ENCODE measurements around the gene OR10H3.
"Not testable (repeated sequence)": the region's sequence is repeated elsewhere in the genome, so short reads cannot be mapped to it uniquely, and the experiment has no call there.

Gene OR10H3, protein sequence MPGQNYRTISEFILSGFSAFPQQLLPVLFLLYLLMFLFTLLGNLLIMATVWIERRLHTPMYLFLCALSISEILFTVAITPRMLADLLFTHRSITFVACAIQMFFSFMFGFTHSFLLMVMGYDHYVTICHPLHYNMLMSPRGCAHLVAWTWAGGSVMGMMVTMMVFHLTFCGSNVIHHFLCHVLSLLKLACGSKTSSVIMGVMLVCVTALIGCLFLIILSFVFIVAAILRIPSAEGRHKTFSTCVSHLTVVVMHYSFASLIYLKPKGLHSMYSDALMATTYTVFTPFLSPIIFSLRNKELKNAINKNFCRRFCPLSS
- 0 reads per million in 2 experiments for total RNA-seq

DNA sequence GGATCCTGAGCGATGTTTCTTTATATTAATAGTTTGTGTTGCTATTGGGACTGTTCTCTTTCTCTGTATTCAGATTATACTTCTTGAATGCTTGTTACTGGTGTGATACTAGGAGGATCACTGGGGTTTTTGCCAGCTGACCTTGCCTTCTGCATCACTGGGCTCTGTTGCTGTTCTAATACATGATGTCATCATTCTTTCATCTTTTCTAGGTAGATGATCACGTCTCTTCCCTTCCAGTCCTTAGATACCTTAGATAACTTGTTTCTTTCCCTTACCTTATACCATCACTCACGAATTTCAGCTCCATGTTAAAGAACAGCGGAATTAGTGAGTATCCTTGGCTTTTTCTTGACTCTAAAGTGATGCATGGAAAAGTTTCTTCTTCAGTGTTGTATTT is at the start of gene OR10H3:
Gene OR10H3 (plus strand): TSS at position 264 of the 400 bp plus-strand sequence. CDS start 3,408 bp downstream, outside the sequence.
- DNase-seq (ENCODE audit: low read depth) = no peak

DNA sequence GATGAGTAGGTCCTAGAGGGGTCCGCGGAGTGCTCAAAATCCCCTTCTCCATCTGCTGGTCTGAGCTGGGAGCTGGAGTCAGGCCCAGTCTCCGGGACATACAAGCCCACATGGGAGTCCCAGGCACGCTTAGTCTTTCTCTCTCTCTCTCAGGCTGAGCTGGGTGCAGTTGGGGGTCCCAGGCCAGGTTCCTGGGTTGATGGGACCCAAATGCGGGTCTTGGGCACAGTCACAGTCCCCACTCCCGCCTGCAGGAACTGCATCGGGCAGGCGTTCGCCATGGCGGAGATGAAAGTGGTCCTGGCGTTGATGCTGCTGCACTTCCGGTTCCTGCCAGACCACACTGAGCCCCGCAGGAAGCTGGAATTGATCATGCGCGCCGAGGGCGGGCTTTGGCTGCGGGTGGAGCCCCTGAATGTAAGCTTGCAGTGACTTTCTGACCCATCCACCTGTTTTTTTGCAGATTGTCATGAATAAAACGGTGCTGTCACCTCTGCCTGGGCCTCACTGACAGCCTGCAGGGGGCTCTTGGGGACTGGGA is 41.1 kb upstream of the OR10H3 start:
- DNase-seq (ENCODE audit: low read depth) = no peak

DNA sequence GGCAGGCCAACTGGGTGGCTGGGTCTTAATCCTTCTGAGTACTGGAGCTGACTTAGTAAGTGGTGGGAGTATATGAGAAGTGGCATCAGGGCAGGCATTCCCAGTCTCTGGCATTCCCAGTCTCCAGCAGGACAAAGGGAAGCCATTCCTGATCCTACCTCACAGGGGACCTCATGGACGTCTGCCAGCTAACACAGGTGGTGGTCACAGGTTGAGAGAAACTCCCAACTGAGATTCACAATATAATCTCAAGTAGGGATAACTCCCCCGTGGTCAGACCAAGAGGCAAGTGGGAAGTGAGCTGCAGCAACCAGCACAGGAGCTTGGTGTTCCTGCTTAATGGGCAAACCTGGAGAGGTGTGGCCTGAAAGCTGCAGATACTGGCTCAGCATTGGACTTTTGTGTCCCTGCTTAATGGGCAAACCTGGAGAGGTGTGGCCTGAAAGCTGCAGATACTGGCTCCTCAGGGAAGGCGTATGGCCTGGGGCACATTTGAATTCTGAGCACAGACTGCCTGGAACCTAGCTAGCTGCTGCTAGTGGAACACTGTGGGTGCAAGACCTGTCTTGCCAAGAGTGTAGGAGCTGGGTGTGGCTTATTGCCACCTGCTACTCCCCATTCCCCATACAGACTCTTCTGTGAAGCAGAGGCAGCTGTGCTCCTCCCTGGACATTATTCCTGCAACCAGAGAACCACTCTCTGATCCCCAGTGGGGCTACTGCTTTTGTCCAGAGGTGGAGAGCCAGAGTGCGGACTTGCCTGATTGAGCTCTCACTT is 35.8 kb upstream of the OR10H3 start:
- DNase-seq (ENCODE audit: low read depth) = no peak

DNA sequence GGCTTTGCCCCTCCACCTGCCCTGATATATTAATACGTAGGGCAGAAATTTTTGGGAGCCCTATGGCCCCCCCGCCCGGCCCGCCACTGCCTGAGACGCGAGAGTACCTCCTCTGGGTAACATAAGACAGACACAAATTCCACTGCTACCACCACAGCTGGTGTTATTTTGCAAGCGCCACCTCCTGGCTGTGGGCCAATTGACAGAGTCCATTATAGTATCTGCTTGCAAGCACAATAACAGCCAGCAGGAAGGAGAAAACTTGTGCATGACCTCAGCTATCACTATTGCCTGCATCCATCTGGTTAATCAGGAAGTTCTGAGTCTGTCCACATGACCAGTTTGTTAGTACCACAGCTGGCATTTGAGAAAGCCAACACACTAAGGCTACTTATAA is 35.3 kb upstream of the OR10H3 start:
- no peak for DNase-seq (ENCODE audit: low read depth)

DNA sequence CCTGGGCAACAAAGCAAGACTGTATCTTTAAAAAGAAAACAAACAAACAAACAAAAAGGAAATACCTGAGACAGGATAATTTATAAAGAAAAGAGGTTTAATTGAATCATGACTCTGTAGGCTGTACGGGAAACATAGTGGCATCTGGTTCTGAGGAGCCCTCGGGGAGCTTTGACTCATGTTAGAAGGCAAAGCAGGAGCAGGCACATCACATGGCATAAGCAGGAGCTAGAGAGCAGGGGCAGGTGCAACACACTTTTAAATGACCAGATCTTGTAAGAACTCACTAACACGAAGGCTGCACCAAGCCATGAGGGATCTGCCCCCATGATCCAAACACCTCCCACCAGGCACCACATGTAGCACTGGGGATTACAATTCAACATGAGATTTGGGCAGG is 23.1 kb upstream of the OR10H3 start:
- DNase-seq (ENCODE audit: low read depth) = no peak

DNA sequence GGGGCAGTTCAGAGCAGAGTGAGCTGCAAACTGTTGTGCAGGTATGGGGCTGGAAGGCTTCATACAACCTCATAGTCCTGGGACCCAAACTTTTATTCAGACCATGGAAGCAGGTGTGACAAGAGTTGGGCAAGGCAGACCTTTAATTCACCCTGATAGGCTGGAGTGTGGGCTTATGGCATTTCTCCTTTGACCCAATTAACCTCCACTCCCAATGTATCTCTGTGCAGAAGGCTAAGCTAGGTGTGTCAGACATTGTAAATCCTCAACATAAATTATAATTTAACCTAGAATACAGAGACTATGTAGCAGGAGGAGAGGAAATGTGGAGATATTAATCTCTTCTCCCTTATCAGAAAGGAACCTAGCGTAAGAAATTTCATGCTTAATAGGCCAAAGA is 22.1 kb upstream of the OR10H3 start:
- DNase-seq (ENCODE audit: low read depth) = no peak

DNA sequence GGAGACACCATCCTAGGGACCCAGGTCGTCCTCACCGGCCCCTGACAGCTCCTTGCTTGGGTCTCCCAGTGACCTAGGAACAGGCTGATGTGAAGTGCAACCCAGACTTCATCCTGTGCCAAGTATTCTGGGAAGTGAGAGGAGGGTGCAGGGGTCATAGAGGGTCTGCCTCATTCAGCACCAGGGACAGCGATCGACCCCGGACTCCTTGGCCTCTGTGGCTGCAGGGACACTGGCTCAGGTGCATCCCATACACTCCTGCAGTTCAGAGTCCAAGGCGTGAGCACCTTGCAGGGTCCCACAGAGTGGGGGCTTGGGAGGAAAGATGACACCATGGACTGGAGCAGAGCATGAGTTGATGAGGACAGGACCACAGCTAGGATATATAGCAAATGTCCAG is 20.0 kb upstream of the OR10H3 start:
- no peak for DNase-seq (ENCODE audit: low read depth)

DNA sequence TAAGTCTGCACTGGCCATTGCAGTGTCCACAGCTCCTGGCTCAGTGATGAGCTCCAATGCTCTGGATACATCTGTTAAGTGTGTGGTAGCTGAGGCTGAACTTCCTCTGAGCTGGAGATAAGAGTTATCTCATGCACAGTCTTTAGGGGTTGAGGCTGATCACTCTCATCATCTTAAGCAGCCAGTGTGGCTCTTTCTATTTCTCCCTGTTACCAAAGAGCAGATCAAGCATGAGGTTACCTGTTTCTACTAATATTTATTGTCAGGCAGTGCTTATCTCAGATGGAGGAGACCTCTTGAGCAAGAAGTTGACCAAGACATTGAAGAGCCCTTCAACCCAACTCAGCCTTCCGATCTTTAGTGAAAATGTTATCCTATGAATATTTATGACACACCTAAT is 16.5 kb upstream of the OR10H3 start:
- no peak for DNase-seq (ENCODE audit: low read depth)

DNA sequence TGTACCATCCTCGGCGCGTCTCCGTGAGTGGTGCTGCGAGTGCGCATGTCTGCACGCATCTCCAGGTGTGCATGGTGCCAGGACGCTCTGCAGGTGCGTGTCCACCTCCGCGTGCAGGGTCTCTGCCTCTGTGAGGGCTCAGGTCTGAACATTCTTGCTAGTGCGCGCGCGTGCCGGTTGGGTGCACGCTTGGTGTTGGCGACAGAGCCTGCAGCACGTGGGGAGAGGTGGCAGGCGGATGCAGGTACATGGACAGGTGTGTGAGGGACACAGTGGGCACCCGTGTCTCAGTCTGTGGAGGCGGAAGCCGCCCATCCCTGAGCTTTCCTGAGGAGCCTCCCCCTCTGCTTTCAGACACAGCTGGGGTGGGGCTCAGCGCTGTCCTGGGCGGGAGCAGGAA is 14.8 kb upstream of the OR10H3 start:
- DNase-seq (ENCODE audit: low read depth) = no peak

DNA sequence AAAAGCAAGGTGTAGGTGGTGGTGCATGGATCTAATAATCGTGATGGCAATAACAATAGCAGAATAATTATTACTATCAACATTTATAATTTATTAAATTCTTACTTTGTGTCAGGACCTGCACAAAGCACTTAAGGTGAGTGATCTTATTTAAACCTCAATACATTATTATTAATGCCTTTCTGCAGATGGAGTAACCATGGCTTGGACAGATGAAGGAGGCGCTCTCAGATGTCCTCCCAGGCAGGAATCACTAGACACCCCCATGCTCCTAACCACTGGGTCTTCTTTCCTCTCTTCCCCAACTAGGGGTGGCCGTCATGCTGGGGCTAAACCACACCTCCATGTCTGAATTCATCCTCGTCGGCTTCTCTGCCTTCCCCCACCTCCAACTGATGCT is 10.1 kb upstream of the OR10H3 start, which contains the start of gene OR10H2:
Gene OR10H2 (plus strand): TSS at position 301 of the 400 bp plus-strand sequence. CDS start 20 bp downstream, at position 321.
- no peak for DNase-seq (ENCODE audit: low read depth)

DNA sequence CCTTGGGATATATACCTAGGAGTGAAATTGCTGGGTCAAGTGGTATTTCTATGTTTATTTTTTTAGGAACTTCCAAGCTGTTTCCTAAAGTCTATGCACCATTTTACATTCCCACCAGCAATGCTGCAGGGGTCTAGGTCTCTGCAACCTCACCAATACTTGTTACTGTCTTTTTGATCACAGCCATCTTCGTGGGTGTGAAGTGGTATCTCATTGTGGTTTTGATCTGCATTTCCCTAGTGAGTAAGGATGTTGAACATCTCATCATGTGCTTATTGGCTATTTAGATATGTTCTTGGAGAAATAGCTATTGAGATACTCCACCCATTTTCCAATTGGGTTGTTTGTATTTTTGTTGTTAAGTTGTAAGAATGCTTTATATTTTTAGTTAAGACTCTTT is 7.2 kb upstream of the OR10H3 start:
- no peak for DNase-seq (ENCODE audit: low read depth)

DNA sequence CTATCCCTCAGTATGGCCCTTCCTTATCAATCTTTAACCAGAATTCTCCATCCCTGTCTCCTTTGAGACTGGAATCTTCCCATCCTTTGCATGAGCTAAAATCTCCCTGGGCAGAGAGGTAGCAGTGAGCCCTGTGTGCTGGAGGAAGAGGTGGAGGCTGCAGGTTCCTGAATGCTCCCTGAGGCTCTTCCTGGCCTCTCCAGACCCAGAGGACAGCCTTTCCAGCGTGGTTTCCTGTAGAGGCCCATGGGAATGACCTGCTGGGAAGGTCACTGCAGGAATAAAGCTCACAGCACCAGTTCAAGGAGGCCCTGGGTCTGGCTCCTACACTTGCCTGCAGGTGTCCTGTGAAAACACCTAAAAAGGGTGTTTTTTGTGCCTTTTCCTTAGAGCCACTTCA is 5.4 kb upstream of the OR10H3 start:
- no peak for DNase-seq (ENCODE audit: low read depth)

DNA sequence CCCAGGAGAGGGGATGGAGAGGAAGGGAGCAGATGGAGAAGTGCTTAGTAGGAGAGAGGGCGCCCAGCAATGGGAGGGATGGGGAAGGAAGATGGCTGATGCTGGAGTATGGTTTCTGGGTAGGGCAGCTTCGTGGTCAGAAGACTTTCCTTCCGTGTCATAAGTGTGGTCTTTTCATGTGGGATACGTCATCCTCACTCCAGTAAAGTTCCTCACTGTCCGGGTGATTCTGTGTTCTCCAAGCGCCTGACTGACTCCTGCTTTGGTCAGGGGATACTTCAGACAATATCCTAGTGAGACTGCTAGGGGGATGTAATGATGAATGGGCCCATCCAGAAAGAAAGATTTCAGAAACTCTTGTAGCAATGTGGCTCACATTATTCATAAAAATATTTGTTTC is 3.9 kb upstream of the OR10H3 start:
- no peak for DNase-seq (ENCODE audit: low read depth)

DNA sequence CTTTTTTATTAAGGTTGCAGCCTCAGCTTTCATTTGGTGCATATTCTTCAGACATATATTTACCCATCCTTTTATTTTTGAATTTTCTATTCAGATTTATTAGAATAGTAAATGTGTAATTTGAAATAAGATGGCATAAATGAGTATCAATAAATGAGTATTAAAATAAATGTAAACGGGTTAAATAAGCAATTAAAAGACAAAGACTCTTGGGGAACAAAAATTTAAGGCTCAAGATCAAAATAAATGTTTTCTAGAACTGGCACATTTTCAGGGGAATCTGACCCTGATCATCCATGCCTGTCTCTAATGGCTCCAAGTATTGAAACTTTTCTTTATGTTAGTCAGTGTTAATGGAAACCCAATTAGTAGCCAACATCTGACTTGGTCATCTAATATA is 3.0 kb downstream of the OR10H3 start:
- DNase-seq (ENCODE audit: low read depth) = no peak

DNA sequence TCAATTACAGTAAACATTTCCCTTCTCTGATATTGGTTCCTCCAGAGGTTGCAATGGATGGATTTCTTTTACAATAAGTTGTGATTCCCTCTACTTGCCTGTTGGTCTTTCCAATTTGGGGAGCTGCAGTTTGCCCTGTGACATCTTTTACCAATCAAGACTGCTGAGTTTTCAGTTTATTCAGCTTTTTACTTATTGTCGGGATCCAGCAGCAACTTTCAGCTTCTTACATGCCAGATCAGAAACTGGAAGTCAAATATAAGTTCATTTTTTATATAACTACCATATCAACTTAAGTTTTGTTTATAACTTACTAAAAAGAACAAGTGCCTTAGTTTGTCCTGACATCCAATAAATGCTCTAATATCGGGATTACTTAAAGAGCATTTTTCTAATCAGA is 10.5 kb downstream of the OR10H3 start:
- DNase-seq (ENCODE audit: low read depth) = no peak

DNA sequence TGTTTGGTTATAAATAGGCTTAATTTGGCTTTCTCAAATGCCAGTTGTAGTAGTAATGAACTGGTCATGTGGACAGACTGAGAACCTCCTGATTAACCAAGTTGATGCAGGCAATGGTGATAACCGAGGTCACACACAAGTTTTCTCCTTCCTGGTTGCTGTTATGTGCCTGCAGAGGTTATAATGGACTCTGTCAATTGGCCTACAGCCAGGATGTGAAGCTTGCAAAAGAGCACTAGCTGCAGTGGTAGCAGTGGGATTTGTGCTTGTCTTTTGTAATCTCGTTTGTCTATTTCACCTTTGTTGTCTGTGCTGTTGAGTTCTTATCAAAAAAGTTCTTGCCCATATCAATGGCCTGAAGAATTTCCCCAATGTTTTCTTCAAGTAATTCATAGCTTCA is 20.6 kb downstream of the OR10H3 start:
- no peak for DNase-seq (ENCODE audit: low read depth)

DNA sequence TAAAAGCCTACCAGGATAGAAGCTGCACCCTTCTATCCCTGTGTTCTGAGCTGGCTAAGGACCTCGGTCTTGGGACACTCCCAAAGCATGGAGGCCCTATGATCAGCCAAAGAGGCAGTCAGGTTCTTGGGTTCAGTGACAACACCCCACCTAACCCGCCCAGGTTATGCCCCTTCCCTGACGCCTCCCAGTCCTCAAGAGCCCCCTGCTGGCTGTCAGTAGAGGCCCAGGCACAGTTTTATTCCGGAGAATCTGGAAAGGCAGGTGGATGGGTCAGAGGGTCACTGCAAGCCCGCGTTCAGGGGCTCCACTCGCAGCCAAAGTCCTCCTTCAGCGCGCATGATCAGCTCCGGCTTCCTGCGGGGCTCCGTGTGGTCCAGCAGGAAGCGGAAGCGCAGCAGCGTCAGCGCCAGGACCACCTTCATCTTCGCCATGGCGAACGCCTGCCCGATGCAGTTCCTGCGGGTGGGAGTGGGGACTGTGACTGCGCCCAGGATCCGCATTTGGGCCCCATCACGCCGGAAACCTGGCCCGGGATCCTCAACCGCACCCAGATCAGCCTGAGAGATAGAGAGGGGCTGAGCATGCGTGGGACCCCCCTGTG is 22.3 kb downstream of the OR10H3 start:
- DNase-seq (ENCODE audit: low read depth) = no peak

DNA sequence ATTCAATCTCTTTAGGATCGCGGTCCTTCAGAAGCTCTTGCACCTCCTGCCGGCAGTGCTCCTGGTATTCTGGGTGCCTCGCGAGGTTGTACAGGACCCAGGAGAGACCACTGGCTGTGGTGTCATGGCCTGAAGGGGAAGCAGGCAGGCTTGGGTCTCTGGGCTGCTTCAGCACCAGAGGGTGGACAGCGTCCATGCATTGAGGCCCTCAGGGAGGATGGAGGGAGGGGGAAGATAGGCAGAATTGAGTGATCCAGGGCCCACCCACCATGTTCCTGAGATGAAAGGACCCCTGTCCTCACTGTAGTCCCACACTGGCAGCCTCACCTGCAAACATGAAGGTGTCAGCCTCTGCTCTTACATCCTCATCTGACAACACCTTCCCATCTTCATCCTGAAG is 31.8 kb downstream of the OR10H3 start:
- no peak for DNase-seq (ENCODE audit: low read depth)

DNA sequence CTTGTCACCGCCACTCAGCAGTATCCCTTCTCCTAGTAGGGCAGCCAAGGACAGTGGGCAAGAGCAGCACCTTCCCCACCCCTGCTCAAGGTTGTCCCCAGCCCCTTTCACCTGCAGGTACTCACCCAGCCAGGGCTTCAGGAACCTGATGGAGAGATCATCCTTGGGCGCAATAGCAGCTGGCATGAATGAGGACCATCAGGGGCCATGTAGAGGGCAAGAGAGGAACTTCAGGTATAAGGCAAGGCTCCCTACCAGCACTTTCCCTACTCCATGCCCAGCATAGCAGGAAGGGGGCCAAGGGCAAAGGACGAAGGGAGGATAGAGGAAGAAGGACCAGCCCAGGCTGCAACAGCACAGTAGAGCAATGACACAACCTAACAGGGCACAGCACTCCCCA is 36.4 kb downstream of the OR10H3 start:
- DNase-seq (ENCODE audit: low read depth) = not testable (repeated sequence)

DNA sequence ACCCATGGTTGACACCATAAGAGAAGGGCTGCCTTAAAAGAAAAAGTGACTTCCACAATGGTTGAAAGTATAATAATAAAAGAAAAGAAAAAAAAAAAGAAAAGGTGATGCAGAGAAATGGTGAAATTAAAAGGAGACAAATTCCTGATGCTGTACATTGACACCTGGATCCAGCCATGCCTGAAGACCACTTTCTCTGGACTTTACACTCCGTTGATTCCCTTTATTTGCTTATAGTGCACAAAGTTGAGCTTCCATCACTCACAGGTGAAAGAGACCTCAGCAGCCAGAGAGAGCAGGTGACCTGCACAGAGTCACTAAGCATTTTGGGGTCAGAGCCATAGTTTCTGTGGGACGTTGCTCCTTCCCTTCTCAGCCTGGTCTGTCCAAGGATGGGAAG is 37.5 kb downstream of the OR10H3 start:
- DNase-seq (ENCODE audit: low read depth) = no peak

DNA sequence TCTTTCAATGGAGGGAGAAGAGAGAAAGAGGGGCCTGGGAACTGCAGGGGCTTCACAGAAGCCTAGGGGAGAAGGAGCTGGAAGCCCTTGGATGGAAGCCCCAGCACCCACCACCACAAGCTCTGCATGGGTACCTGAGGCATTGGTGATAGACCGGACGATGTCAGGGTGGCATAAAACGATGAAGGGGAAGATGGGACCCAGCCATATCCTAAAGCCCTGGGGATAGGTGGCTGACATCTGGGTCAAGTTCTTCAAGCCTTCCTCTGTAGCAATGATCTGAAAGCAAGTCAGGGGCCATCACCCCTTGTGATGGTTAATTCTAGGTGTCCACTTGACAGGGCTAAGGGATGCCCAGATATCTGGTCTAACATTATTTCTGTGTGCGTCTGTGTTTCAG is 38.5 kb downstream of the OR10H3 start:
- no peak for DNase-seq (ENCODE audit: low read depth)
